T1000 (cell line): ENCODE measurements around the gene SLC14A1.
"Not testable (repeated sequence)": the region's sequence is repeated elsewhere in the genome, so short reads cannot be mapped to it uniquely, and the experiment has no call there.

Source experiments
- DNase-seq: peaks from one replicate; lab custom pipeline; 2025; ENCODE audit warnings: mixed read lengths; lab: John Stamatoyannopoulos, UW

The SLC14A1 gene

DNA sequence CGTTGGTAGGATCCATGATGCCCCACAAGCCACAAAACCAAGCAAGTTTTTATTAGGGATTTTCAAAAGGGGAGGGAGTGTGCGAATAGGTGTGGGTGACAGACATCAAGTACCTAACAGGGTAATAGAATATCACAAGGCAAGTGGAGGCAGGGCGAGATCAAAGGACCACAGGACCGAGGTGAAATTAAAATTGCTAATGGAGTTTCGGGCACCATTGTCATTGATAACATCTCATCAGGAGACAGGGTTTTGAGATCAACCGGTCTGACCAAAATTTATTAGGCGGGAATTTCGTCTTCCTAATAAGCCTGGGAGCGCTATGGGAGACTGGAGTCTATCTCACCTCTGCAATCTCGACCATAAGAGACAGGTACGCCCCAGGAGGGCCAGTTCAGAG is 33.7 kb downstream of the SLC14A1 start:
- DNase-seq, result not testable (repeated sequence)

DNA sequence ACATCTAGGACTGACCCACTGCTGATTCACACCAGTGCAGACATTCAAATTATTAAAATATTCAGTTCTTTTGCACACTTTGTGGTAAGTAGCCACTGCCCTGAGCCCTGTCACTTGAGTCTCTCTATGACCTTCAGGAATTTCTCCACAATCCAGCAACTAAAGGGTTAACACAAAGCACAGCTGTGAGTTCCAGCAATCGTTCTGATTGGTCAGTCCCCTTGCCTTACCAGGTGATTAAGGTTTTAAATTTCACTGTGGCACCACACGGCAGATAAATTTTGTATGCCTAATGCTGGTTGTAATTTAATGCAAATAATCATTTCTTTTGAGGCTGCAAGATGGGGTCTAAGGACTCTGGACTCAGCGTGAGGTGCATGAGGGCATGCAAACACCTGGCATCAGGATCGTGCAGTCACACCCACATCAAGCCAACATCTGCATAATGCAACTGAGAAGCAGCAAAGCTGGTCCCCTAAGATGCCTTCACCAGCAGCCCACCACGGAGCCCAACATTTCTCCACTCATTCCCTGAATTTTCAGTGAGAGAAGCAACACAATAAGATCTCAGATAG is 36.6 kb downstream of the SLC14A1 start:
- DNase-seq, result no peak

DNA sequence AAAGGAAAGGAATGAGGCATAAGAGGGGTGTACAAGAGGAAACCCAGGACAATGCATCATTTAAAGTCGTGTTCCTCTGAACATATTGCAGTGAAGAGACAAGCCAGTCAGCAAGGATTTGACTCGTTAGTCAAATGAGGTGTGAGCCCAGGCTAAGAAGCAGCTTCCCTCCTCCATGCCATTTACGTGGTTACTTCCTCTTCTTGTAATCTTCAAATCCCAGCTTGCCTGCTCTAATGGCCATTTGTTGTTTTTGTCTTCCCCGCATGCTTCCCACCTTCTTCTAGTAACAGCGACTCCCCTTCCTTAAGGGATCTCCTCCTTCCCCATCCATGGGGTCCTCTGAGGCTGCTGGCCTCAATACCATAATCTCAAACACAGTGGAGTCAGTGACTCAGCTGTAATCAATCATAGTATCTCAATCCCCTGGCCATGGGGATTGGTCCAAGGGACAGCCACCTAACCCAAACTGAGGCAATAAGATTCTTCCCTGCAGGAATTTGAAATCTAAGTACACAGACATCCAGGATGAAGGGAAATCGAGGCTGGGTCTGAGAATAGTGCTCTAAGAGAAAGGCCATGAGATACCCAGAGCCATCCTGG is 37.6 kb downstream of the SLC14A1 start:
- no peak for DNase-seq

- no peak for DNase-seq
Measured at GRCh38 chr18:45764000-45764686, 40.2 kb downstream of the SLC14A1 start.

DNA sequence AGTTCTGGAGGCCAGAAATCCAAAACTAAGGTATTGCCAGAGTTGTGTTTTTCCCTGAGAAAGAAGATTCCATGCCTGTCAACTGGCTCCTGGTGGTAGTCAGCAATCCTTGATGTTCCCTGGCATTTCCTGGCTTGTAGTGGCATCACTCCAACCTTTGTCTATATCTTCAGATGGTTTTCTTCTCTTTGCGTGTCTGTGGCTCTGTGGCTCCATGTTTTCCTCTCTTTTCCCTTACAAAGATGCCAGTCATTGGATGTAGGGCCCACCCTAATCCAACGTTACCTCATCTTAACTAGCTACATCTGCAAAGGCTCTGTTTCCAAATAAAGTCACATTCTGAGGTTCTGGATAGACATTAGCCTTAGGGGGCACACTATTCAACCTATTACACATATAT is 41.8 kb downstream of the SLC14A1 start:
- DNase-seq, result no peak

DNA sequence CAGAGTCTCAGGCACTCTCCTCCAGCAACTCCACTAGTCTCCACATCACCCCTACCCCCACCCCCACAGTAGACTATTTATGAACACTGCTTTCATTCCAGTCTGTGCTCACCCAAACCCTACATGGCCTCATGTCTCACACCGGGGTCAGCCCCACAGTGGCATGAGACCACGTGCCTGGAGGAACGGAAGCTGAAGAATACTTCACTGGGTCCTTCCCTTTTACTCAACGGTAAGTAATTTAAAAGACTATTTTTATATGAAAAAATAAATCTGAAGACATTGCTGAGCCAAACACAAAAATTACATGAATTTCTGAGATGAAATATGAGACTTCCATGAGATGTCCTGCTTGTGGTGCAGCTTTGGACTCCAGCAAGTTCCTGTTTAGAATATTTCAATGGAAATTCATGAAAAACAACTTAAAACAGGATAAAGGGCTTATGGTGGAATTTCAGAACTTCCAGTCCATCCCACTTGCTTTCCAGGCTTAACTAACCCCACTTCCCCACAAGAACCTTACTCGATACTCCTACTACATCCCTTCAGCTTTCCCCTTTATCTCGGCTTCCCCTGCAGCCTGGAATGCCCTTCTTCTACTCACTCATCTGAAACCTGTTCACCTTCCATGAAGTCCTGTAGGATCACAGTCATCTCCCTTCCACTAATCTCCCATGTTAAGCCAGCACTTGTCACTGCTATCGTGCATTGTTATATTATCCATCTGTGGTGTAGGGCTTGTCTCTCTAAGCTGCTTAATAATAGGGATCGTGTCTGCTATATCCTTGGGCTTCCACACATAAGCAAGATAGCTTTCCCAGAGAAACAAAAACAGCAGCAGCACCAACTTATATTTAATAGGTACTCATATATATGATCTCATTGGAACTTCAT is 47.9 kb downstream of the SLC14A1 start:
- DNase-seq, result no peak

DNA sequence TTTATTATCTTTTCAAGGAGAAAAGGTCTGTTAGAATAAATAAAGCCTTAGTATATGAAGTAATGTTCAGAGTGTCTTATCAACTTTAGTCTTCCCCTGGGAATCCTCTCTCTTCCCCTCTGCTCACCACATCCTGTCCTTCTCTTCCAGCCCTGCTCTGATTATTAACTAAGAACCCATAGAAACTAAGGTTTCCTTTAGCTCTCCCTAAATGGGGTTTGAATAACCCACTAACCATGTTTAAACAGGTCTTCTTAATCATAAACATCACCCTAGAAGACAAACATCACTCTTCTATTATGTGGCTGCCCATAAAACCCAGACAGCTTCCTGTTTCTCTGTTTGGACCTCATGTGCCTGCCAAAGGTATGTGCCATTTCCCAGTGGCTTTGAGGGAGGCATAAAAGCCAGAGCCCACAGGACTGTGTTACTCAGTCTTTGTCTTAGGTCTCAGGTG is 50.1 kb downstream of the SLC14A1 start:
- peak; percentile 8 for DNase-seq

GRCh38 chr18:45775241-45775676 is 51.3 kb downstream of the SLC14A1 start:
- no peak for DNase-seq

DNA sequence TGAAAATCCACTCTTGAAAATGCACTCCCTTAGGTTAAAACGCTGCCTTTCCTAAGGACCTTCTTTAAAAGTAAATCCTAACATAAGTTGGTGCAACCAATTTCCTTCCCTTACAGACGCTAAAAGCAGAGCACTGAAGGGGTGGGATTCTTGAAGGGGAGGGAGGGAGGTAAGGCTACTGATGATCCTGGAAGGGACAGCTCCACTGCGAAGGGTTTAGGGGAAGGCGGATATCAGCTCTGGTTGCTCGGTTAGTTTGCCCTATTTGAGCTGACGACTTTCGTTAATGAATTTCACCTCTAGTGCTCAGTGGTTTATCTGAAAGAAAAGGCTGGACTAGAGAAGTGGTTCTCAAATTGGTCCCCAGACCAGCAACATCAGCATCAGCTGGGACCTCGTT is 51.8 kb downstream of the SLC14A1 start:
- no peak for DNase-seq

- peak; percentile 26 for DNase-seq
Measured at GRCh38 chr18:45777393-45777792, 53.4 kb downstream of the SLC14A1 start.

GRCh38 chr18:45780568-45780967 is 56.6 kb downstream of the SLC14A1 start:
- no peak for DNase-seq

- no peak for DNase-seq
Measured at GRCh38 chr18:45782662-45783061, 58.7 kb downstream of the SLC14A1 start.

- no peak for DNase-seq
Measured at GRCh38 chr18:45783097-45784075, 59.4 kb downstream of the SLC14A1 start.

DNA sequence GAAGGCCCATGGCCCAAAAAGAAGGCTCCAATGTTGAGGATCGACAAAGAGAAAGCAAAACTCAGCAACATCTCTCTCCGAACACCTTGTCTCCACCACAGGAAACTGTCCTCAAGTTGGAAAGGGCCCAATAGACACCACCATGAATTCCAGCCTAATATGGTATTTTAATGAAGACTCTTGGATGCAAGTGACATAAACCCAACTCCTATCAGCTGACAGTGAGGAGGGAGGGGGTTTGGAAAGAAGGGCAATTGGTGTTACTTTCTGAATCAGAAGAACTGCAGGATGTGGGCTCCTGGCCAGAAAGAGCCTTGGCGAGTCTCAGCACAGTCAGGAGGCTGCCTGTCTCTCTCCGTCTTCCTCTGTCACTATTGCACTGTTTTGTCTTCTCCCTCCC is 61.2 kb downstream of the SLC14A1 start:
- no peak for DNase-seq

DNA sequence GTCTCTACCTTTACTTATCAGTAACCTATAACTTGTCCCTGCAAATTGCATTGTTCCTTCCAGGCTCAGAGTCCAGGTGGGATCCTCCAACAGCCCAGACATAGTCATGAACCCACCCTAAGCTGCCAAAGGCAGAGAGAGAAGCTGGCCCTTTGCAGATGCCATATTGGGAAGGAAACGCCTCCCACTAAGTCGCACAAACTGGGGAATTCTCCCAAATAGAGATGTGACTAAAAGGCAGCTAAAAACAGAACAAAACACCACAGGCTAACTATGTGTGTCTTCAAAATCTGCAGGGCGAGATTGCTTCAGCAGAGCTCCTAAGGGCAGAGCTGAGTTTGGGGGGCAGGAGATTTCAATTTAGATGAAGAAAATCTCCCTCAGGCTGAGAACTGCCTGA is 63.0 kb downstream of the SLC14A1 start:
- no peak for DNase-seq

- no peak for DNase-seq
Measured at GRCh38 chr18:45787346-45787745, 63.4 kb downstream of the SLC14A1 start.

DNA sequence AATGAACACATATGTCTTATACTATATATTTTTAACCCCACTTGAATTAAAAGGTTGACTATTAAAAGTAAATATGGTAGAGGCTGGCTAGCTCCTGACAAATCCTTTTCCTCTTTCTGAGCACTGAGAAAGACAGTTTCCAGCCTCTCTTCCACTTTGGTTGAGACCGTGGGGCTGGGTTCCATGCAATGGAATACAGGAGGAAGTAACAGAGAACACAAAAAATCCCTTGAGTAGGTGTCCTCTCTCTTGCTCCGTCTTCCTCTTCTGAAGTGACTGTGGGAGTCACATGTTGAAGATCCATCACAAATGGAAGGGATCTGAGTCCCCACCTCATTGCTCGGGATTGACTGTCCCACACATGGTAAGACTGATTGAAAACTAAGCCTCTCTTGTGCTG is 64.9 kb downstream of the SLC14A1 start:
- DNase-seq, result no peak

GRCh38 chr18:45792506-45793263 is 68.7 kb downstream of the SLC14A1 start:
- no peak for DNase-seq

DNA sequence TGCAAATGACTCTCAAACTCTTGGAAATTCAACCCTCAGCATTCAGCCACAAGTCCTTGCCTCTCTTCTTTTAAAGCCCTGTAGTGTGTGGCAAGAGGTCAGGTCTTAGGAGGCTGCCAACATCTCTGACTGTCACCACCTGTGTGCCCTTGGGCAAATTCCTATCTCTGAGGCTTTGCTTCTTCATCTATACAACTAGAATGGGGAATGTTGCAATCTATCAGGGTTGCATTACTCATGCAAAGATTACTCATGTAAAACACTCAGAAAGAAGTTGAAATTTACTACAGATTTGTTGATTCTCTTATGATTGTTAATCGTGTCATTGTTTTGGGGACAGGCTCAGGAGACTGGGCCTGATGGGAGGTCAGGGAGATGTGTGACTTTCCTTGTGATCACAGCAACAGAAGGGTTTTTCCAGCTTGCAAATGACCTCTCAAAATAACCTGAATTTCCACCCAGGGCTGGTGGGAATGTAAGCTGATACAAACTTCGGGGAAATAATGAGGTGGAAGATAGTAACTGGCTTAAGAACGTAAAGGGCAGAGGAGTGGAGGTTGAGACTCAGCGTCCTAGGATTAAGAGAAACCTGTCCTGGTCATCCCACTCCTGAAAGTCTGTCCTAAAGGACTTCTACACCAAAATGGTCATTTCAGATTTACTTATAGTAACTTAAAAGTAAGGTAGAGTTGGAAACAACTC is 69.4 kb downstream of the SLC14A1 start:
- DNase-seq, result peak; percentile 68
